Neutrophil (primary cell): ENCODE results near the gene TRAPPC12.

Experiments used
- H3K27ac ChIP-seq: fragments of 200-600 bp; sonication (generic); 2 replicates; pipeline ENCODE4 v1.5.1; 2016; ENCODE audit warnings: mild to moderate bottlenecking, moderate library complexity
- H3K27me3 ChIP-seq: fragments of 200-600 bp; sonication (generic); 2 replicates; pipeline ENCODE4 v1.6.0; 2016; ENCODE audit warnings: mild to moderate bottlenecking
- H3K36me3 ChIP-seq: fragments of 200-600 bp; sonication (generic); 2 replicates; pipeline ENCODE4 v1.5.1; 2017
- H3K4me1 ChIP-seq, 2 experiments: fragments of 200-600 bp in 1 of 2; sonication (generic) in 1 of 2; 1 replicate in 1 of 2; 2 replicates in 1 of 2; pipeline versions ENCODE4 v1.5.1 to v1.6.1; 2013 to 2016; ENCODE audit warnings: low read depth in 1 of 2, low read length in 1 of 2, mild to moderate bottlenecking in 1 of 2, moderate library complexity in 1 of 2; ENCODE audit not compliant: control insufficient read depth in 1 of 2, insufficient read depth in 1 of 2
- H3K4me3 ChIP-seq, 2 experiments: fragments of 200-600 bp in 1 of 2; sonication (generic) in 1 of 2; 1 replicate in 1 of 2; 2 replicates in 1 of 2; pipeline ENCODE4 v1.5.1; 2013 to 2016; ENCODE audit warnings: low read depth in 1 of 2, low read length in 1 of 2, mild to moderate bottlenecking in 1 of 2, moderate library complexity in 1 of 2
- H3K9me3 ChIP-seq: fragments of 200-600 bp; sonication (generic); 2 replicates; pipeline ENCODE4 v1.5.1; 2016
- CTCF ChIP-seq: fragments of 200-600 bp; sonication (generic); IDR thresholded peaks from 2 replicates; pipeline ENCODE4 v1.5.1; 2016; ENCODE audit warnings: antibody characterized with exemption

The TRAPPC12 gene

GRCh38 chr2:3387011-3387410 is 7.5 kb downstream of the TRAPPC12 start:
- Histone ChIP-seq H3K4me3 (no peak overlapping the region), H3K4me1 (no peaks in the 10 kb centered on the region), H3K9me3 (no peaks in the 10 kb centered on the region), H3K27ac (no peak overlapping the region), H3K36me3 (peaks cover 53% of the 10 kb centered on the region), H3K27me3 (no peaks in the 10 kb centered on the region)
- no peak for TF ChIP-seq CTCF

GRCh38 chr2:3387644-3388411 is 8.3 kb downstream of the TRAPPC12 start:
- TF ChIP-seq CTCF = no peak
- no peaks in the 10 kb centered on the region for H3K27me3 ChIP-seq
- peaks cover 54% of the 10 kb centered on the region for H3K36me3 ChIP-seq
- H3K27ac ChIP-seq = no peak overlapping the region
- H3K4me3 ChIP-seq = no peak overlapping the region
- no peaks in the 10 kb centered on the region for H3K9me3 ChIP-seq
- no peaks in the 10 kb centered on the region for H3K4me1 ChIP-seq

GRCh38 chr2:3388412-3388738 is 8.9 kb downstream of the TRAPPC12 start:
- Histone ChIP-seq H3K36me3 (peaks cover 54% of the 10 kb centered on the region), H3K4me3 (no peak overlapping the region), H3K9me3 (no peaks in the 10 kb centered on the region), H3K27me3 (no peaks in the 10 kb centered on the region), H3K4me1 (no peaks in the 10 kb centered on the region), H3K27ac (no peak overlapping the region)
- no peak for TF ChIP-seq CTCF

- Histone ChIP-seq H3K27me3 (no peaks in the 10 kb centered on the region), H3K4me1 (no peaks in the 10 kb centered on the region), H3K36me3 (peaks cover 54% of the 10 kb centered on the region), H3K9me3 (no peaks in the 10 kb centered on the region), H3K27ac (no peak overlapping the region), H3K4me3 (no peak overlapping the region)
- TF ChIP-seq CTCF = no peak
Measured at GRCh38 chr2:3389193-3389592, 9.7 kb downstream of the TRAPPC12 start.

GRCh38 chr2:3390041-3390440 is 10.5 kb downstream of the TRAPPC12 start:
- Histone ChIP-seq H3K27ac (no peak overlapping the region), H3K36me3 (peaks cover 54% of the 10 kb centered on the region), H3K4me3 (no peak overlapping the region), H3K27me3 (no peaks in the 10 kb centered on the region), H3K4me1 (no peaks in the 10 kb centered on the region), H3K9me3 (no peaks in the 10 kb centered on the region)
- no peak for TF ChIP-seq CTCF
